Endothelial cell of umbilical vein (primary cell): ENCODE results near the gene CTBP1. TPM values are rescaled to one million over a fixed set of nuclear protein-coding genes. Genes with fewer than 3 reads are reported as not detected.

Experiments used
- BruUV-seq: library from RNA; stranded (reverse); fragments of 400-500 nt; replicated peaks from 2 replicates; lab custom pipeline; 2021; lab: Mats Ljungman, UMichigan
- CTCF ChIA-PET: fragments of 300-600, 350-600 bp; sonication (Branson Sonifier 250); formaldehyde crosslinking; loops from one replicate; lab custom pipeline; 2021; ENCODE audit warnings: antibody characterized with exemption, inconsistent platforms; lab: Charles Lee
- POLR2A ChIA-PET: fragments of 300-600, 350-600 bp; sonication (Branson Sonifier 250); formaldehyde crosslinking; loops from one replicate; lab custom pipeline; 2021; ENCODE audit warnings: antibody characterized with exemption, inconsistent platforms; lab: Charles Lee
- DNase-seq: peaks from one replicate; pipeline ENCODE4 v3.0.0-alpha.2; 2011; ENCODE audit warnings: low read depth, low spot score
- FAIRE-seq: peaks from 2 replicates; lab custom pipeline; 2011; peaks lifted over from hg19 to GRCh38; lab: Jason Lieb, UNC
- H2AFZ ChIP-seq: 2 replicates; pipeline ENCODE4 v1.6.0; 2012; ENCODE audit warnings: low read depth, low read length, control low read depth, inconsistent platforms
- H3K27ac ChIP-seq: 2 replicates; pipeline ENCODE4 v1.5.1; 2011; ENCODE audit warnings: low read depth, mild to moderate bottlenecking, control low read depth, low read length, moderate library complexity; ENCODE audit not compliant: insufficient read depth
- H3K27me3 ChIP-seq, 2 experiments: 2 replicates each; pipeline versions ENCODE4 v1.6.0 to v1.6.1; 2011; ENCODE audit warnings: low read length in 2 of 2, mixed read lengths in 1 of 2; ENCODE audit not compliant: control insufficient read depth in 2 of 2, insufficient read depth in 2 of 2
- H3K36me3 ChIP-seq, 2 experiments: 2 replicates in 1 of 2; 3 replicates in 1 of 2; pipeline ENCODE4 v1.5.1; 2011; ENCODE audit warnings: low read length in 2 of 2, mild to moderate bottlenecking in 1 of 2, moderate library complexity in 1 of 2; ENCODE audit not compliant: control insufficient read depth in 2 of 2, insufficient read depth in 2 of 2; ENCODE audit errors: extremely low read depth in 1 of 2
- H3K4me1 ChIP-seq: 3 replicates; pipeline ENCODE4 v1.5.1; 2011; ENCODE audit warnings: mild to moderate bottlenecking, low read length; ENCODE audit not compliant: control insufficient read depth, insufficient read depth; ENCODE audit errors: extremely low read depth
- H3K4me2 ChIP-seq: 2 replicates; pipeline ENCODE4 v1.6.1; 2011; ENCODE audit warnings: low read length, control low read depth, mixed read lengths; ENCODE audit not compliant: insufficient read depth
- H3K4me3 ChIP-seq, 3 experiments: fragments of 200-600 bp in 1 of 3; sonication (generic), shearing (Covaris generic) in 1 of 3; replicated peaks in 1 of 3; 2 replicates each; pipeline ENCODE4 v1.5.1; 2011 to 2016; ENCODE audit warnings: control low read depth in 3 of 3, low read length in 3 of 3, mild to moderate bottlenecking in 2 of 3, inconsistent platforms in 1 of 3, low read depth in 1 of 3, moderate library complexity in 1 of 3; ENCODE audit not compliant: insufficient read depth in 1 of 3
- H3K79me2 ChIP-seq: 2 replicates; pipeline ENCODE4 v1.6.0; 2012; ENCODE audit warnings: low read length, inconsistent platforms; ENCODE audit not compliant: control insufficient read depth, insufficient read depth
- H3K9ac ChIP-seq: replicated peaks from 2 replicates; pipeline ENCODE3; 2011; ENCODE audit warnings: low read length, control low read depth; ENCODE audit not compliant: insufficient read depth; ENCODE audit errors: extremely low read depth
- H3K9me1 ChIP-seq: replicated peaks from 3 replicates; pipeline ENCODE4 v1.6.0; 2011; ENCODE audit warnings: mild to moderate bottlenecking, low read length; ENCODE audit not compliant: control insufficient read depth, insufficient read depth; ENCODE audit errors: extremely low read depth
- H3K9me3 ChIP-seq: replicated peaks from 2 replicates; pipeline ENCODE4 v1.5.1; 2012; ENCODE audit warnings: low read length, inconsistent platforms; ENCODE audit not compliant: control insufficient read depth, insufficient read depth
- H4K20me1 ChIP-seq: replicated peaks from 2 replicates; pipeline ENCODE3; 2011; ENCODE audit warnings: mild to moderate bottlenecking, low read length; ENCODE audit not compliant: control insufficient read depth, insufficient read depth; ENCODE audit errors: extremely low read depth
- CTCF ChIP-seq, 2 donors: IDR thresholded peaks; 1 replicate in 1 of 2; 2 replicates in 1 of 2; pipeline ENCODE4 v1.5.1; 2011; ENCODE audit warnings: low read length in 2 of 2, mild to moderate bottlenecking in 2 of 2, moderate library complexity in 2 of 2, control low read depth in 1 of 2, inconsistent platforms in 1 of 2, low read depth in 1 of 2; ENCODE audit not compliant: insufficient read depth in 1 of 2; ENCODE audit errors: extremely low read depth in 1 of 2
- EZH2 ChIP-seq: IDR thresholded peaks from 2 replicates; pipeline ENCODE4 v1.6.1; 2012; ENCODE audit warnings: borderline replicate concordance, low read depth, mild to moderate bottlenecking, moderate library complexity, low read length, inconsistent platforms; ENCODE audit not compliant: severe bottlenecking
- FOS ChIP-seq: IDR thresholded peaks from 2 replicates; pipeline ENCODE4 v1.6.1; 2011; ENCODE audit warnings: mild to moderate bottlenecking, low read length, moderate library complexity, borderline replicate concordance; ENCODE audit not compliant: insufficient read depth
- GATA2 ChIP-seq: IDR thresholded peaks from 2 replicates; pipeline ENCODE4 v1.7.0; 2011; ENCODE audit warnings: low read depth, mild to moderate bottlenecking, moderate library complexity, mixed read lengths, low read length; ENCODE audit not compliant: insufficient read length, insufficient read depth
- JUN ChIP-seq: IDR thresholded peaks from 2 replicates; pipeline ENCODE4 v1.6.1; 2011; ENCODE audit warnings: borderline replicate concordance, low read depth; ENCODE audit not compliant: insufficient read length, insufficient read depth
- MAX ChIP-seq: IDR thresholded peaks from 2 replicates; pipeline ENCODE4 v1.6.1; 2011; ENCODE audit not compliant: insufficient read depth, insufficient read length
- MYC ChIP-seq: IDR thresholded peaks from one replicate; pipeline ENCODE4 v1.6.1; 2011; ENCODE audit warnings: mild to moderate bottlenecking, low read depth, low read length
- POLR2A ChIP-seq: IDR thresholded peaks from 2 replicates; pipeline ENCODE4 v1.6.1; 2012; ENCODE audit warnings: low read depth, mild to moderate bottlenecking, control low read depth, low read length
- POLR2AphosphoS5 ChIP-seq: IDR thresholded peaks from 2 replicates; pipeline ENCODE4 v1.6.1; 2012; ENCODE audit warnings: low read depth, mild to moderate bottlenecking, control low read depth, low read length, moderate library complexity; ENCODE audit not compliant: insufficient read depth
- dilution Hi-C: fragments of 300-500 bp; cut with MboI; formaldehyde crosslinking; loops from one replicate; pipeline ENCODE4 v1.15.0; 2019; ENCODE audit warnings: low sequenced_read_pairs; ENCODE audit not compliant: extremely low pct_ligation_motif_present
- intact Hi-C: fragments of 100-400 bp; cut with micrococcal nuclease; formaldehyde crosslinking; loops from one replicate; pipeline ENCODE4 v1.10.0; 2022
- polyA plus RNA-seq, 4 experiments: library from polyadenylated mRNA; depleted of rRNA in 3 of 4; stranded (reverse) in 3 of 4; unstranded in 1 of 4; fragments of >200 nt; gene quantifications; 2 replicates each; pipeline versions ENCODE4 v1.2.1 to v1.2.3, GENCODE V29; 2011 to 2012; ENCODE audit warnings: missing spikeins in 1 of 4
- total RNA-seq: library from RNA; stranded (reverse); gene quantifications from 2 replicates; pipeline ENCODE4 v1.2.3, GENCODE V29; 2021

Gene CTBP1
- total and polyA plus RNA-seq, 2 donors (not counting 3 experiments of a cell fraction or from before 2014, with no cell fraction given): 165 to 167 TPM

GRCh38 chr4:1180663-1181062 lies 68.3 kb downstream of the CTBP1 start:
- H3K27me3 ChIP-seq: peaks cover 10 to 23% of the 10 kb centered on the region in 2 experiments
- H3K36me3 ChIP-seq: no peaks in the 10 kb centered on the region
- no peaks in the 10 kb centered on the region for H3K9me1 ChIP-seq
- H3K9ac ChIP-seq: no peak overlapping the region
- H2AFZ ChIP-seq: no peak overlapping the region
- H3K4me1 ChIP-seq: no peaks in the 10 kb centered on the region
- no peaks in the 10 kb centered on the region for H3K79me2 ChIP-seq
- TF ChIP-seq FOS (no peak), POLR2A (no peak), CTCF (IDR thresholded peaks at IDR 0.05; ENCODE audit: extremely low read depth in 1 of 2, insufficient read depth in 1 of 2, low read depth in 1 of 2, low read length in 2 of 2) (no peak), MYC (no peak), EZH2 (no peak), JUN (no peak), MAX (no peak), GATA2 (no peak), POLR2AphosphoS5 (no peak)
- no peak overlapping the region for H3K4me2 ChIP-seq
- no peaks in the 10 kb centered on the region for H3K9me3 ChIP-seq
- intact Hi-C loops (no loop called here), dilution Hi-C loops (no loop called here)
- H3K4me3 ChIP-seq: no peak overlapping the region
- H3K27ac ChIP-seq: no peak overlapping the region
- DNase-seq (no peak), FAIRE-seq (no peak)
- no TSS peak for BruUV-seq
- H4K20me1 ChIP-seq: no peaks in the 10 kb centered on the region
- POLR2A ChIA-PET: no interaction called here
- CTCF ChIA-PET: interaction anchor here (1.6 kb wide), 1 partner anchor 87 kb away, joined by 4 read pairs; no protein-coding TSS in a partner anchor
